Osteoblast (primary cell): ENCODE results near the gene ZMYND19. TPM values are rescaled to one million over a fixed set of nuclear protein-coding genes. Genes with fewer than 3 reads are reported as not detected.

ENCODE experiments used
- DNase-seq: peaks from one replicate; pipeline ENCODE4 v3.0.0; 2011; ENCODE audit warnings: low spot score, mixed read lengths; ENCODE audit not compliant: insufficient read length; ENCODE audit errors: missing footprints
- H2AFZ ChIP-seq: 2 replicates; pipeline ENCODE4 v1.6.0; 2011; ENCODE audit warnings: mild to moderate bottlenecking, low read length
- H3K27ac ChIP-seq: 2 replicates; pipeline ENCODE4 v1.5.1; 2011; ENCODE audit warnings: mild to moderate bottlenecking, low read depth, low read length, moderate library complexity
- H3K27me3 ChIP-seq: 2 replicates; pipeline ENCODE4 v1.6.0; 2012; ENCODE audit warnings: mild to moderate bottlenecking, control low read depth, inconsistent platforms, low read length, moderate library complexity; ENCODE audit not compliant: insufficient read depth
- H3K36me3 ChIP-seq: 2 replicates; pipeline ENCODE4 v1.5.1; 2011; ENCODE audit warnings: mild to moderate bottlenecking, low read length, control low read depth, moderate library complexity; ENCODE audit not compliant: insufficient read depth
- H3K4me1 ChIP-seq: 2 replicates; pipeline ENCODE4 v1.5.1; 2011; ENCODE audit warnings: mild to moderate bottlenecking, low read length, control low read depth, moderate library complexity; ENCODE audit not compliant: insufficient read depth
- H3K4me2 ChIP-seq: 2 replicates; pipeline ENCODE4 v1.6.0; 2011; ENCODE audit warnings: mild to moderate bottlenecking, low read length; ENCODE audit not compliant: insufficient read depth
- H3K4me3 ChIP-seq: fragments of 200-600 bp; sonication (generic); 3 replicates; pipeline ENCODE4 v1.5.1; 2012; ENCODE audit warnings: mild to moderate bottlenecking, low read length, inconsistent platforms; ENCODE audit not compliant: insufficient read depth
- H3K79me2 ChIP-seq: 2 replicates; pipeline ENCODE4 v1.6.0; 2012; ENCODE audit warnings: mild to moderate bottlenecking, low read length, control low read depth, inconsistent platforms; ENCODE audit not compliant: insufficient read depth
- H3K9me3 ChIP-seq: 2 replicates; pipeline ENCODE4 v1.5.1; 2011; ENCODE audit warnings: low read depth, low read length, control low read depth
- H4K20me1 ChIP-seq: 2 replicates; pipeline ENCODE4 v1.6.0; 2012; ENCODE audit warnings: mild to moderate bottlenecking, low read length, control low read depth; ENCODE audit not compliant: insufficient read depth
- total RNA-seq: library from RNA; depleted of rRNA; stranded (reverse); fragments of >200 nt; gene quantifications from 2 replicates; pipeline ENCODE4 v1.2.3, GENCODE V29; 2012
- TF ChIP-seq, protein P1 (sequence below): IDR thresholded peaks from 2 replicates; pipeline ENCODE4 v1.5.1; 2011; ENCODE audit warnings: mild to moderate bottlenecking, low read depth, low read length, moderate library complexity; ENCODE audit errors: extremely low read depth

The ZMYND19 gene
- total RNA-seq, 1 donor = 10.5 TPM

DNA sequence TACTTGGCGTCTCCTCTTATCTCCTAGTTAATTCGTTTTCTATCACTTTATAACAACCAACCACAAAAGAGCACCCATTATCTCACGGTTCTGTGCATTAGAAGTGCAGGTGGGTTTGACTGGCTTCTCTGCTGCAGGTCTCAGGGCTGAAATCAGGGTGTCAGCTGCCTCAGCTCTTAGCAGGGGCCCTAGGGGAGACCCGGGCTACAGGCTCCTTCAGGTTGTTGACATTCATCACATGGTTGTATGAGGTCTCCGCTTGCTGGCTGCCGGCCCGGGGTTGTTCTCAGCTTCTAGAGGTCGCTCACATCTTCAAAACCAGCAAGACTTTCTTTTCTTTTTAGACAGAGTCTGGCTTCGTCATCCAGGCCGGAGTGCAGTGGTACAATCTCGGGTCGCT is 2.9 kb upstream of the ZMYND19 start:
- Histone ChIP-seq H2AFZ (no peak overlapping the region), H3K79me2 (peaks cover 18% of the 10 kb centered on the region), H3K27ac (no peak overlapping the region), H3K4me3 (no peak overlapping the region), H3K27me3 (no peaks in the 10 kb centered on the region), H3K4me2 (no peak overlapping the region), H3K36me3 (peaks cover 4% of the 10 kb centered on the region), H3K4me1 (peaks cover 9% of the 10 kb centered on the region), H4K20me1 (peaks cover 13% of the 10 kb centered on the region), H3K9me3 (no peaks in the 10 kb centered on the region)
- DNase-seq = peak; percentile 27
- TF ChIP-seq, protein P1, sequence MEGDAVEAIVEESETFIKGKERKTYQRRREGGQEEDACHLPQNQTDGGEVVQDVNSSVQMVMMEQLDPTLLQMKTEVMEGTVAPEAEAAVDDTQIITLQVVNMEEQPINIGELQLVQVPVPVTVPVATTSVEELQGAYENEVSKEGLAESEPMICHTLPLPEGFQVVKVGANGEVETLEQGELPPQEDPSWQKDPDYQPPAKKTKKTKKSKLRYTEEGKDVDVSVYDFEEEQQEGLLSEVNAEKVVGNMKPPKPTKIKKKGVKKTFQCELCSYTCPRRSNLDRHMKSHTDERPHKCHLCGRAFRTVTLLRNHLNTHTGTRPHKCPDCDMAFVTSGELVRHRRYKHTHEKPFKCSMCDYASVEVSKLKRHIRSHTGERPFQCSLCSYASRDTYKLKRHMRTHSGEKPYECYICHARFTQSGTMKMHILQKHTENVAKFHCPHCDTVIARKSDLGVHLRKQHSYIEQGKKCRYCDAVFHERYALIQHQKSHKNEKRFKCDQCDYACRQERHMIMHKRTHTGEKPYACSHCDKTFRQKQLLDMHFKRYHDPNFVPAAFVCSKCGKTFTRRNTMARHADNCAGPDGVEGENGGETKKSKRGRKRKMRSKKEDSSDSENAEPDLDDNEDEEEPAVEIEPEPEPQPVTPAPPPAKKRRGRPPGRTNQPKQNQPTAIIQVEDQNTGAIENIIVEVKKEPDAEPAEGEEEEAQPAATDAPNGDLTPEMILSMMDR = no peak

DNA sequence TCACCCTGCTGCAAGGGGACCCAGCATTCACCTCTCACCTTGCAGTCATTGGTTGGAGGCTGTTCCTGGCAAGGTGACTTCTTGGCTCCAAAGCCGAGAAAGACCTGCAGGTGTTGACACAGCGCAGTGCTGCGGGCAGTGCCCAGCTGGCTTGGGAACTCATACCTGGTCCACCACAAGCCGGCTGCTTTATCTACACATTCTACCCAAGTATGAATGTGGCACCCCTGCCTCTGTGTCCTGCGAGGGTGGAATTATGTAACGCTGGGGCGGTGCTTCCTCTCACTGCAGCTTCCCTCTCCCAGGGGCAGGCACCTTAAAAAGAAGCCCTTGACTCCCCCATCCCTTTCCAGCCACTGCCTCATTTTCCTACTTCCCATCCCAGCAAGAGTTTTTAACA is 2.5 kb upstream of the ZMYND19 start:
- Histone ChIP-seq H3K4me1 (peaks cover 9% of the 10 kb centered on the region), H4K20me1 (peaks cover 13% of the 10 kb centered on the region), H3K9me3 (no peaks in the 10 kb centered on the region), H3K27ac (no peak overlapping the region), H3K27me3 (no peaks in the 10 kb centered on the region), H3K79me2 (peaks cover 22% of the 10 kb centered on the region), H2AFZ (no peak overlapping the region), H3K4me2 (no peak overlapping the region), H3K36me3 (peaks cover 8% of the 10 kb centered on the region), H3K4me3 (no peak overlapping the region)
- TF ChIP-seq, protein P1 = no peak
- DNase-seq = peak; percentile 56

DNA sequence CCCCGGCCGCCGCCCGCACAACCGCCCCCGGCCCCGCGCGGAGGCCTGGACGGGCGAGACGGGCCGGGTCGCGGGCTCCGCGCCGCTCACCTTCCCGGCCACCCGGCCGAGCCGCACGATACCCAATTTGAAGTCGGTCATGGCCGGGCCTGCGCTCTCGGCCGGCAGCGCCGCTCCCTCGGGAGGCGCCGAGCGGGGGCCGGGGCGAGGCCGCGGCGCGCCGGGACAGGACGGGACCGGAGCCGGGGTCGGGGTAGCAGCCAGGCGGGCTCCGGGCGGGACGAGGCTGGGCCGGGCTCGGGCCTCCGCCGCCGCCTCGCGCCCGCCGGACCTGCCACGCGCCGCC is 216 bp downstream of the ZMYND19 start:
- Histone ChIP-seq H3K4me3 (peak overlapping the region; percentile 84), H3K27ac (no peak overlapping the region), H4K20me1 (peaks cover 17% of the 10 kb centered on the region), H3K27me3 (no peaks in the 10 kb centered on the region), H3K9me3 (no peaks in the 10 kb centered on the region), H3K4me2 (no peak overlapping the region), H3K36me3 (peaks cover 25% of the 10 kb centered on the region), H2AFZ (no peak overlapping the region), H3K4me1 (peaks cover 9% of the 10 kb centered on the region), H3K79me2 (peaks cover 35% of the 10 kb centered on the region)
- no peak for DNase-seq
- TF ChIP-seq, protein P1 = no peak

DNA sequence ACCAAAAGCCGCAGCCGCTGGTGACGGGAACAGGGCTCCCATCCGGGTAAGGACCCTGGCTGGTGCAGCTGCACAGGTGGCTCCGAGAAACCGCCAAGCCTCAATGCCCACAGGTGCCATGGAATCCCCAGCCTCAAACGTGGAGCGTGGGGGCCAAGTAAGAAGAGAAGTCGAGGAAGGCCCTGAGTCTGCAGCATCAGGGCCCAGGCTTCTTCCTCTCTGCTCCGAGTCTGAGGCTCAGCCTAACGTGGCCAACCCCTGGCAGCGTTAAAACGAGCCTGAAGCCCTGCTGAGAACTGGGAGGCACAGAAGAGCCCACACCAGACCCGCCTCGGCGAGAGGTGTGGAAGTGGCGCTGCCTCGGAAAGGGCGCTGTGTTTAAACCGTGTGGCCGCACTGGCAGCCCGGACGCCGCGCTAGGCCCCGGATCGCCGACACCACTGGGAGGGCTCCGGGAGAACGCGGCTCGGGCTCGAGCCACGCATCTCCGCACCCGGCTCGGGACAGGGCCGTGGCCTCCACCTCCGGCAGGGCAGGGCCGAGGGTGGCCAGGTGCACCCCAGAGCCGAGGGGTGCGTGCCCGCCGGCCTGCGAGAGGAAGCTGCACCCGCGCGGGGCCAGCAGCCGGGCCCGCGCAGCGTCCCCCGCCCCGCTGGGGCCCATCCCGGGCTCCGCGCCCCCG is 730 bp downstream of the ZMYND19 start:
- Histone ChIP-seq H3K4me1 (peaks cover 9% of the 10 kb centered on the region), H3K79me2 (peaks cover 38% of the 10 kb centered on the region), H3K36me3 (peaks cover 29% of the 10 kb centered on the region), H3K27me3 (no peaks in the 10 kb centered on the region), H3K9me3 (no peaks in the 10 kb centered on the region), H2AFZ (peak overlapping the region; percentile 62), H3K4me3 (peak overlapping the region; percentile 84), H3K4me2 (peak overlapping the region; percentile 92), H3K27ac (peak overlapping the region; percentile 33), H4K20me1 (peaks cover 17% of the 10 kb centered on the region)
- TF ChIP-seq, protein P1 = no peak
- DNase-seq = peak; percentile 91
